ENCODE measurements around the gene HLA-DPA1. TPM values are rescaled to one million over a fixed set of nuclear protein-coding genes. Genes with fewer than 3 reads are reported as not detected.
"Not testable (repeated sequence)": the region's sequence is repeated elsewhere in the genome, so short reads cannot be mapped to it uniquely, and the experiment has no call there.

The HLA-DPA1 gene
- polyA plus RNA-seq, 6 donors from 2014 or later, result 2,534 to 3,526 (median 2,823) TPM

GRCh38 chr6:33105916-33106871 lies 32.7 kb upstream of the HLA-DPA1 start:
- Mint-ChIP-seq H3K36me3 (peaks cover 0 to 16% of the 10 kb centered on the region in 2 donors), H3K27me3 (peaks cover 4 to 38% (median 12%) of the 10 kb centered on the region in 3 donors), H3K27ac (peak overlapping the region in 2 of 6 donors; percentile 32 to 38), H3K4me3 (peak overlapping the region in 1 of 8 donors; percentile 21), H3K4me1 (peaks cover 11 to 21% (median 14%) of the 10 kb centered on the region in 3 donors), H3K9me3 (peaks cover 13 to 21% (median 17%) of the 10 kb centered on the region in 7 donors)
- ATAC-seq (ENCODE audit: low read depth in 2 of 2) (no peak), DNase-seq (no peak)

- Mint-ChIP-seq H3K4me3 (no peak overlapping the region), H3K27ac (peak overlapping the region in 1 of 6 donors; percentile 32), H3K27me3 (peaks cover 4 to 38% (median 12%) of the 10 kb centered on the region in 3 donors), H3K36me3 (peaks cover 4 to 23% of the 10 kb centered on the region in 2 donors), H3K4me1 (peaks cover 11 to 18% (median 14%) of the 10 kb centered on the region in 3 donors), H3K9me3 (peaks cover 13 to 30% (median 25%) of the 10 kb centered on the region in 7 donors)
- ATAC-seq (ENCODE audit: low read depth in 2 of 2) (no peak), DNase-seq (no peak)
These were observed 31.9 kb upstream of the HLA-DPA1 start for GRCh38 chr6:33105386-33105785.

GRCh38 chr6:33104887-33105286 lies 31.4 kb upstream of the HLA-DPA1 start:
- ATAC-seq (ENCODE audit: low read depth in 2 of 2) (no peak), DNase-seq (no peak)
- peaks cover 4 to 38% (median 12%) of the 10 kb centered on the region in 3 donors for H3K27me3 Mint-ChIP-seq
- peaks cover 7 to 27% of the 10 kb centered on the region in 2 donors for H3K36me3 Mint-ChIP-seq
- peaks cover 11 to 17% (median 14%) of the 10 kb centered on the region in 3 donors for H3K4me1 Mint-ChIP-seq
- H3K4me3 Mint-ChIP-seq, result no peak overlapping the region
- H3K27ac Mint-ChIP-seq, result peak overlapping the region in 1 of 6 donors; percentile 48
- H3K9me3 Mint-ChIP-seq, result peaks cover 13 to 34% (median 30%) of the 10 kb centered on the region in 7 donors

DNA sequence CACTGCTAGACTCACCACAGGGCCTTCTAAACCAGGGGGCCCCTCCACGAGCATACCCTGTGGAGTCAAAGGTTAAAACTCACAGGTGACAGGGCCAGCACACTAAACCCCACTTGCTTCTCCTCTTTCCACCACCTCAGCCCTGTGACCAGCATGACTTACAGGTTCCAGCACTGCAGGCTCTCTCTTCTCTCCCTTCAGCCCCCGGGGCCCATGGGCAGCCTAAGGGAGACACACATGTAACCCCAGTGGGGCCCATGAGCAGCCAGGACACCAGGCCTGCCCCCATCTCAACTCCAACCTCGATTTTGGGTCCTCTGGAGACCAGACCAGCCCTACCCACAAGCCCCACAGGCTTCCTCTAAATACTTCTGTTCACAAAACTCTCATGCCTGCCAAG lies 30.3 kb upstream of the HLA-DPA1 start:
- Mint-ChIP-seq H3K4me3 (no peak overlapping the region), H3K36me3 (peaks cover 7 to 36% of the 10 kb centered on the region in 2 donors), H3K27ac (no peak overlapping the region), H3K4me1 (peaks cover 11 to 17% (median 14%) of the 10 kb centered on the region in 3 donors), H3K27me3 (peaks cover 4 to 37% (median 12%) of the 10 kb centered on the region in 3 donors), H3K9me3 (peaks cover 18 to 45% (median 40%) of the 10 kb centered on the region in 7 donors)
- DNase-seq (no peak), ATAC-seq (ENCODE audit: low read depth in 2 of 2) (no peak)

GRCh38 chr6:33101121-33101737 lies 27.8 kb upstream of the HLA-DPA1 start:
- peaks cover 21 to 50% of the 10 kb centered on the region in 2 donors for H3K36me3 Mint-ChIP-seq
- H3K9me3 Mint-ChIP-seq, result peaks cover 18 to 57% (median 54%) of the 10 kb centered on the region in 7 donors
- not testable (repeated sequence) for H3K27ac Mint-ChIP-seq; DNase-seq; ATAC-seq (ENCODE audit: low read depth in 2 of 2)
- peaks cover 4 to 23% (median 12%) of the 10 kb centered on the region in 3 donors for H3K27me3 Mint-ChIP-seq
- H3K4me3 Mint-ChIP-seq, result peak overlapping the region in 1 of 8 donors; percentile 47
- H3K4me1 Mint-ChIP-seq, result peaks cover 11 to 17% (median 14%) of the 10 kb centered on the region in 3 donors

- ATAC-seq (ENCODE audit: low read depth in 2 of 2), result no peak
- Mint-ChIP-seq H3K4me1 (peaks cover 35 to 39% (median 38%) of the 10 kb centered on the region in 3 donors), H3K27ac (no peak overlapping the region), H3K27me3 (peaks cover 0 to 6% (median 0%) of the 10 kb centered on the region in 3 donors), H3K4me3 (peak overlapping the region in 1 of 8 donors; percentile 3), H3K9me3 (peaks cover 5 to 32% (median 28%) of the 10 kb centered on the region in 7 donors), H3K36me3 (peaks cover 20 to 30% of the 10 kb centered on the region in 2 donors)
- DNase-seq, result no peak
These were observed 22.2 kb upstream of the HLA-DPA1 start for GRCh38 chr6:33095681-33096080.

DNA sequence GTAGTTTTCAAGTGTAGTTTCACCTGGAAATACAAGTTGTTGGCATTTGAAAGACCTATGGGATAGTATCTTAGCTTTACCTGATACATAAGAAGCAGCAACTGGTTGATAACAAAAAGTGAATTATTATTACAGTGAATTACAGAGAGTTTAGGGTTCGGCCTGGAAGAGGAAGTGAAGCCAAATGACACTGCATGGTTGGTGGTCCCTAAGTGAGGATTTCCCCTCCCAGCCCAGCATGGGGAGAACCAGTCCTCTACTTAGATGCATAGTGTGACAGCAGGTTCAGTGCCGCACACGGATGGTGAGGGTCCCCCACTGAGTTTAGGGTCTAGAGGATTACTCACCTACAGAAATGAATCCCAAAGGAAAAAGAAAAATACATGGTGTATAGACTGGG lies 20.4 kb upstream of the HLA-DPA1 start:
- peak; percentile 94 to 96 for ATAC-seq (ENCODE audit: low read depth in 2 of 2)
- Mint-ChIP-seq H3K36me3 (peaks cover 13 to 23% of the 10 kb centered on the region in 2 donors), H3K27ac (peak overlapping the region; percentile 13 to 72 (median 56)), H3K4me1 (peaks cover 41 to 53% (median 43%) of the 10 kb centered on the region in 3 donors), H3K27me3 (no peaks in the 10 kb centered on the region), H3K9me3 (peaks cover 0 to 14% (median 10%) of the 10 kb centered on the region in 7 donors), H3K4me3 (peak overlapping the region in 5 of 8 donors; percentile 11 to 75 (median 53))
- peak; percentile 59 for DNase-seq

- no peaks in the 10 kb centered on the region for H3K27me3 Mint-ChIP-seq
- peak overlapping the region in 3 of 6 donors; percentile 43 to 91 (median 84) for H3K27ac Mint-ChIP-seq
- peaks cover under 1 to 24% of the 10 kb centered on the region in 2 donors for H3K36me3 Mint-ChIP-seq
- no peak for DNase-seq
- H3K9me3 Mint-ChIP-seq, result peaks cover 0 to 3% (median 0%) of the 10 kb centered on the region in 7 donors
- no peak overlapping the region for H3K4me3 Mint-ChIP-seq
- ATAC-seq (ENCODE audit: low read depth in 2 of 2), result no peak
- H3K4me1 Mint-ChIP-seq, result peaks cover 48 to 57% (median 55%) of the 10 kb centered on the region in 3 donors
These were observed 18.9 kb upstream of the HLA-DPA1 start for GRCh38 chr6:33092385-33092784.

GRCh38 chr6:33091957-33092356 lies 18.5 kb upstream of the HLA-DPA1 start:
- no peaks in the 10 kb centered on the region for H3K27me3 Mint-ChIP-seq
- peaks cover 48 to 57% (median 55%) of the 10 kb centered on the region in 3 donors for H3K4me1 Mint-ChIP-seq
- H3K36me3 Mint-ChIP-seq, result peaks cover 0 to 28% of the 10 kb centered on the region in 2 donors
- peak overlapping the region in 1 of 8 donors; percentile 54 for H3K4me3 Mint-ChIP-seq
- H3K27ac Mint-ChIP-seq, result peak overlapping the region in 5 of 6 donors; percentile 84 to 96 (median 91)
- ATAC-seq (ENCODE audit: low read depth in 2 of 2) (peak; percentile 43 to 46), DNase-seq (no peak)
- H3K9me3 Mint-ChIP-seq, result peaks cover 0 to 2% (median 0%) of the 10 kb centered on the region in 7 donors

DNA sequence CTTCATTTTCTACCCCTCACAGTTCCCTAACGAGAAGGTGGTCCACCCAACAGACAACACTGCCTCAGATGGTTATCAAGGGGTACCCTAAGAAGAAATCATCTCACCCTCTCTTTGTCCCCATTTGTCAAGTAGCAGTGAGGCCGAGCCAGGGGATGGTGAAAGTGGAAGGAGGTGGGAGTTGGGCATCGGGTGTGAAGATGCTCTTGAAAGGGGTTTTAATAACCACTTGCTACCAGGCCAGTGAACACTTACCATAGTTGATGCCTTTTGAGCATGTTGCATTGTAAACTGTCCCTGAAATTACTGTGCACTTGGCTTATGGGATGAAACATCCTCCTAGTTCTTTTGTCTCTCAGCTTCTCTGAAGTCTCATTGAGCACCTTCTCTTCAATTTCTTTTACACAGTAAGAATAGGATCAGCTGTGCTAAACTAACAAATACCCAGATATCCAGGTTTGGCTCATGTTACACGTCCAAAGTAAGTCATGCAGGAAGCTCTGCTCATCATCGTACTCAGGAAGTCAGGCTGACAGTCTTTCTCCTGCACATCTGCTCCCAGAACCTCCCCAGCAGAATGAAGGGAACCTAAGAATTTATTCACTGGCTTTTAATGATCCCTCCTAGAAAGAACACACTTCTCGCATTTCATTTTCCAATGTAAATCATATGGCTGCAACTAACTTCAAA lies 15.6 kb upstream of the HLA-DPA1 start:
- H3K4me3 Mint-ChIP-seq, result no peak overlapping the region
- peaks cover 15 to 55% of the 10 kb centered on the region in 2 donors for H3K36me3 Mint-ChIP-seq
- no peak for ATAC-seq (ENCODE audit: low read depth in 2 of 2)
- peaks cover 48 to 59% (median 56%) of the 10 kb centered on the region in 3 donors for H3K4me1 Mint-ChIP-seq
- no peaks in the 10 kb centered on the region for H3K9me3 Mint-ChIP-seq
- no peak for DNase-seq
- no peaks in the 10 kb centered on the region for H3K27me3 Mint-ChIP-seq
- peak overlapping the region; percentile 10 to 86 (median 72) for H3K27ac Mint-ChIP-seq

DNA sequence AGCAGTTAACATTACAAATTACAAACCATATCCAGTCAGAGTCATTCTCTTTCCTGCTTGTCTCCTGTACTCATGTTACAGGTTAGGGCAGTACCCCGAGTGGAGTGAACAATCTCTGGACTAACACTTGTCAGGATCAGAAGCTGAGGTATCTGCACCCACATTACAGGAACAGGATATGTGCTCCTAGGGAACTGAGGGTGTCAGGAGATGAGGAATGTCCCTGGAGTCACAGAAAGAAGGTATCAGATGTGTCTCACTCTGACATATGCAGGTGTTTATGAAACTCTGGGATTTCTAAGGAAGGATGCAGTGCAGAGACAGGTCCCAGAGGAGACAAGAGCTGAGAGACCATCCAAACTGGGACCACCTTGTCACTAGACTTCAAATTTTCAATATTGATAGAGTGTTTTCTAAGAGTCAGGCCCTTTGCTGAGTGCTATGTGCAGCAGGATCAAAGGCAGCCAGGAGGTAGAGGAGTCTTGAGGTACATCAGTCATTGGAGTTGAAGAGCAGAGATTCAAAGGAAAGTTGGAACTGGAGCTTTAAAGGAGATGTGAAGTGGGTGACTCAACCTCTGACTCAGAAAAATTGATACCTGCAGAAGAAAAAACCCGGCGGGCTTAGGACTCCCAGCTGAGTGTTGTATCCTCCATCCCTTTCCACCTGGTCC lies 14.9 kb upstream of the HLA-DPA1 start:
- Mint-ChIP-seq H3K4me1 (peaks cover 41 to 58% (median 53%) of the 10 kb centered on the region in 3 donors), H3K36me3 (peaks cover 15 to 55% of the 10 kb centered on the region in 2 donors), H3K4me3 (peak overlapping the region in 1 of 8 donors; percentile 4), H3K27me3 (no peaks in the 10 kb centered on the region), H3K9me3 (no peaks in the 10 kb centered on the region), H3K27ac (peak overlapping the region; percentile 71 to 93 (median 83))
- DNase-seq, result no peak
- ATAC-seq (ENCODE audit: low read depth in 2 of 2), result peak; percentile 14 to 35

DNA sequence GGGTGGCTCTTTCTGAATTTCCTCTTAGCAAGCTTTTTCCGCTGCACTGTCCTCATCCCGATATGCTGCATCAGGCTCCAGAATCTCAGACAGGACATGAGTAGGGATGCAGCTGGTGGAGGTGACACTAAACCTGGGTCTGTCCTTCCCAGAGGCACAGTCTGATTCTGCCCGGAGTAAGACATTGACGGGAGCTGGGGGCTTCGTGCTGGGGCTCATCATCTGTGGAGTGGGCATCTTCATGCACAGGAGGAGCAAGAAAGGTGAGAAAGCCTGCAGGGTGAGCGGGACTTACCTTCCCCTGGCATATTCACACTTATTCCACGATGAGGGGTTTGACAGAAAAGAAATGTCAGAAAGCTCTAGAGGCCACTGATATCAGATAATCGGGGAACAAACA lies 12.2 kb upstream of the HLA-DPA1 start:
- Mint-ChIP-seq H3K27ac (peak overlapping the region in 3 of 6 donors; percentile 44 to 97 (median 53)), H3K4me1 (peaks cover 54 to 71% (median 62%) of the 10 kb centered on the region in 3 donors), H3K36me3 (peaks cover 35 to 82% of the 10 kb centered on the region in 2 donors), H3K27me3 (no peaks in the 10 kb centered on the region), H3K4me3 (peak overlapping the region in 2 of 8 donors; percentile 8 to 48), H3K9me3 (no peaks in the 10 kb centered on the region)
- DNase-seq, result no peak
- no peak for ATAC-seq (ENCODE audit: low read depth in 2 of 2)
